ENCODE data around the gene SLX9. TPM values are rescaled to one million over a fixed set of nuclear protein-coding genes. Genes with fewer than 3 reads are reported as not detected.
"Not testable (repeated sequence)": the region's sequence is repeated elsewhere in the genome, so short reads cannot be mapped to it uniquely, and the experiment has no call there.

Gene SLX9
- polyA plus RNA-seq, 4 donors, result 10.3 to 27.6 (median 12.4) TPM

GRCh38 chr21:44901391-44902074, 38.3 kb upstream of the SLX9 start:
- no peak for DNase-seq (ENCODE audit: low read depth in 4 of 4, low spot score in 3 of 4)

GRCh38 chr21:44902268-44903049, 37.4 kb upstream of the SLX9 start:
- DNase-seq (ENCODE audit: low read depth in 4 of 4, low spot score in 3 of 4), result no peak

- DNase-seq (ENCODE audit: low read depth in 4 of 4, low spot score in 3 of 4), result no peak
These were observed 36.7 kb upstream of the SLX9 start for GRCh38 chr21:44903050-44903685.

GRCh38 chr21:44903689-44904088, 36.1 kb upstream of the SLX9 start:
- DNase-seq (ENCODE audit: low read depth in 4 of 4, low spot score in 3 of 4), result no peak

- no peak for DNase-seq (ENCODE audit: low read depth in 4 of 4, low spot score in 3 of 4)
These were observed 35.5 kb upstream of the SLX9 start for GRCh38 chr21:44904141-44904923.

- no peak for DNase-seq (ENCODE audit: low read depth in 4 of 4, low spot score in 3 of 4)
These were observed 34.7 kb upstream of the SLX9 start for GRCh38 chr21:44905016-44905727.

- no peak for DNase-seq (ENCODE audit: low read depth in 4 of 4, low spot score in 3 of 4)
These were observed 34.1 kb upstream of the SLX9 start for GRCh38 chr21:44905728-44906090.

- DNase-seq (ENCODE audit: low read depth in 4 of 4, low spot score in 3 of 4), result no peak
These were observed 32.4 kb upstream of the SLX9 start for GRCh38 chr21:44907225-44907965.

- no peak for DNase-seq (ENCODE audit: low read depth in 4 of 4, low spot score in 3 of 4)
These were observed 31.6 kb upstream of the SLX9 start for GRCh38 chr21:44907966-44908895.

- DNase-seq (ENCODE audit: low read depth in 4 of 4, low spot score in 3 of 4), result no peak
These were observed 30.9 kb upstream of the SLX9 start for GRCh38 chr21:44908908-44909307.

GRCh38 chr21:44909719-44910118, 30.1 kb upstream of the SLX9 start:
- DNase-seq (ENCODE audit: low read depth in 4 of 4, low spot score in 3 of 4), result no peak

GRCh38 chr21:44910229-44911067, 29.4 kb upstream of the SLX9 start:
- DNase-seq (ENCODE audit: low read depth in 4 of 4, low spot score in 3 of 4), result no peak

- no peak for DNase-seq (ENCODE audit: low read depth in 4 of 4, low spot score in 3 of 4)
These were observed 28.8 kb upstream of the SLX9 start for GRCh38 chr21:44911068-44911383.

GRCh38 chr21:44911384-44912157, 28.3 kb upstream of the SLX9 start:
- no peak for DNase-seq (ENCODE audit: low read depth in 4 of 4, low spot score in 3 of 4)

GRCh38 chr21:44912158-44912473, 27.7 kb upstream of the SLX9 start:
- DNase-seq (ENCODE audit: low read depth in 4 of 4, low spot score in 3 of 4), result no peak

GRCh38 chr21:44912506-44913412, 27.1 kb upstream of the SLX9 start:
- not testable (repeated sequence) for DNase-seq (ENCODE audit: low read depth in 4 of 4, low spot score in 3 of 4)

Measured in left renal pelvis (tissue), 4 donors.